GM18526 (cell line): Measurements from ENCODE around the gene STRN3.

ENCODE experiments used
- POLR2A ChIP-seq: IDR thresholded peaks from 3 replicates; pipeline ENCODE4 v1.6.1; 2011; ENCODE audit not compliant: insufficient read length; ENCODE audit errors: extremely low read depth

Gene STRN3

GRCh38 chr14:31020834-31021575, 5.2 kb downstream of the STRN3 start:
- TF ChIP-seq POLR2A = no peak

GRCh38 chr14:31018057-31018645, 8.0 kb downstream of the STRN3 start:
- TF ChIP-seq POLR2A = no peak

- TF ChIP-seq POLR2A = no peak
Observed at GRCh38 chr14:31013841-31014240, 12.3 kb downstream of the STRN3 start.

- TF ChIP-seq POLR2A = no peak
Observed at GRCh38 chr14:31010935-31011334, 15.2 kb downstream of the STRN3 start.

GRCh38 chr14:31009836-31010574, 16.2 kb downstream of the STRN3 start:
- TF ChIP-seq POLR2A = no peak

- TF ChIP-seq POLR2A = no peak
Observed at GRCh38 chr14:31006703-31007102, 19.5 kb downstream of the STRN3 start.

- no peak for TF ChIP-seq POLR2A
Observed at GRCh38 chr14:31003284-31003683, 22.9 kb downstream of the STRN3 start.

GRCh38 chr14:31001339-31001658, 24.9 kb downstream of the STRN3 start:
- TF ChIP-seq POLR2A = no peak

GRCh38 chr14:31000629-31001338, 25.4 kb downstream of the STRN3 start:
- TF ChIP-seq POLR2A = no peak

- no peak for TF ChIP-seq POLR2A
Observed at GRCh38 chr14:30999038-30999773, 27.0 kb downstream of the STRN3 start.

- TF ChIP-seq POLR2A = no peak
Observed at GRCh38 chr14:30998100-30998706, 28.0 kb downstream of the STRN3 start.

GRCh38 chr14:30996892-30997659, 29.1 kb downstream of the STRN3 start:
- TF ChIP-seq POLR2A = no peak

- no peak for TF ChIP-seq POLR2A
Observed at GRCh38 chr14:30995689-30996088, 30.5 kb downstream of the STRN3 start.
